HCT116 (cell line): ENCODE data around the gene TAF4. TPM values are rescaled to one million over a fixed set of nuclear protein-coding genes. Genes with fewer than 3 reads are reported as not detected.

ENCODE experiments used
- ATAC-seq: fragments of 200-7000 bp; cut with Tn5 transposase; 2 replicates; pipeline ENCODE4 v1.9.1; 2020; ENCODE audit warnings: mild to moderate bottlenecking, moderate library complexity
- BruUV-seq: library from RNA; stranded (reverse); fragments of 400-500 nt; replicated peaks from 2 replicates; lab custom pipeline; 2021; lab: Mats Ljungman, UMichigan
- CTCF ChIA-PET: fragments of 300-600 bp; sonication (Branson Sonifier 250); formaldehyde crosslinking; loops from one replicate; lab custom pipeline; 2021; ENCODE audit warnings: antibody characterized with exemption; lab: Charles Lee
- POLR2A ChIA-PET: fragments of 300-600, 350-600 bp; sonication (Branson Sonifier 250); formaldehyde crosslinking; loops from one replicate; lab custom pipeline; 2021; ENCODE audit warnings: antibody characterized with exemption; lab: Charles Lee
- RAD21 ChIA-PET, 2 experiments: fragments of 300-600 bp; sonication (Branson Sonifier 250); formaldehyde crosslinking; loops; one replicate each; lab custom pipeline; 2023; ENCODE audit warnings: low total read pairs in 2 of 2; ENCODE audit not compliant: uncharacterized antibody in 2 of 2, unreplicated experiment in 2 of 2, low non-redundant PET in 1 of 2; lab: Charles Lee
- DNase-seq: peaks from one replicate; pipeline ENCODE4 v3.0.0-alpha.2; 2010; ENCODE audit warnings: low read depth, low spot score
- H2AFZ ChIP-seq: fragments of 200-600 bp; shearing (Covaris generic), sonication (generic); 2 replicates; pipeline ENCODE4 v1.6.1; 2017; ENCODE audit warnings: low read depth, mixed run types, mixed read lengths, antibody characterized with exemption, low read length; ENCODE audit not compliant: poor library complexity, severe bottlenecking
- H3K27ac ChIP-seq: 2 replicates; pipeline ENCODE4 v1.5.1; 2012; ENCODE audit warnings: low read depth, low read length
- H3K27me3 ChIP-seq: fragments of 200-600 bp; sonication (generic); 2 replicates; pipeline ENCODE4 v1.6.1; 2016; ENCODE audit warnings: mixed run types, low read length, mixed read lengths; ENCODE audit not compliant: insufficient read depth
- H3K36me3 ChIP-seq, 2 experiments: fragments of 200-500 bp in 1 of 2; fragments of 200-600 bp in 1 of 2; sonication (Bioruptor generic) in 1 of 2; sonication (generic) in 1 of 2; 2 replicates each; pipeline versions ENCODE4 v1.5.1 to v1.6.1; 2014 to 2016; ENCODE audit warnings: low read length in 2 of 2, inconsistent platforms in 1 of 2, mixed read lengths in 1 of 2, mixed run types in 1 of 2; ENCODE audit not compliant: insufficient read depth in 2 of 2, control insufficient read depth in 1 of 2
- H3K4me1 ChIP-seq, 2 experiments: fragments of 200-600 bp in 1 of 2; sonication (generic) in 1 of 2; 2 replicates each; pipeline versions ENCODE4 v1.5.1 to v1.6.1; 2012 to 2017; ENCODE audit warnings: low read length in 2 of 2, inconsistent platforms in 1 of 2, mild to moderate bottlenecking in 1 of 2, mixed read lengths in 1 of 2, mixed run types in 1 of 2, moderate library complexity in 1 of 2; ENCODE audit not compliant: insufficient read depth in 2 of 2, control insufficient read depth in 1 of 2
- H3K4me2 ChIP-seq: fragments of 200-600 bp; sonication (generic); 2 replicates; pipeline ENCODE4 v1.6.1; 2017; ENCODE audit warnings: mixed run types, low read length, mixed read lengths
- H3K4me3 ChIP-seq, 2 experiments: fragments of 200-600 bp in 1 of 2; sonication (generic) in 1 of 2; replicated peaks in 1 of 2; 2 replicates each; pipeline ENCODE4 v1.5.1; 2011 to 2016; ENCODE audit warnings: low read length in 2 of 2, control low read depth in 1 of 2, low read depth in 1 of 2, mild to moderate bottlenecking in 1 of 2, mixed read lengths in 1 of 2, mixed run types in 1 of 2
- H3K79me2 ChIP-seq: fragments of 200-600 bp; sonication (generic); 2 replicates; pipeline ENCODE4 v1.6.1; 2017; ENCODE audit warnings: mild to moderate bottlenecking, mixed run types, low read length, moderate library complexity, mixed read lengths; ENCODE audit not compliant: insufficient read depth
- H3K9ac ChIP-seq: fragments of 200-600 bp; sonication (generic); 2 replicates; pipeline ENCODE4 v1.6.1; 2016; ENCODE audit warnings: low read length, mixed read lengths
- H3K9me2 ChIP-seq: fragments of 200-600 bp; sonication (generic), shearing (Covaris generic); 2 replicates; pipeline ENCODE4 v1.6.1; 2017; ENCODE audit warnings: mixed run types, mild to moderate bottlenecking, moderate library complexity; ENCODE audit not compliant: insufficient read depth
- H3K9me3 ChIP-seq, 2 experiments: fragments of 200-500 bp in 1 of 2; fragments of 200-600 bp in 1 of 2; sonication (Bioruptor generic) in 1 of 2; sonication (generic) in 1 of 2; 2 replicates each; pipeline ENCODE4 v1.6.1; 2014 to 2017; ENCODE audit warnings: low read length in 2 of 2, mixed read lengths in 2 of 2, inconsistent platforms in 1 of 2, low read depth in 1 of 2, mild to moderate bottlenecking in 1 of 2, mixed run types in 1 of 2, moderate library complexity in 1 of 2; ENCODE audit not compliant: control insufficient read depth in 1 of 2, insufficient read depth in 1 of 2
- H4K20me1 ChIP-seq: fragments of 200-600 bp; sonication (generic), shearing (Covaris generic); 2 replicates; pipeline ENCODE4 v1.6.1; 2017; ENCODE audit warnings: mixed run types, mild to moderate bottlenecking, moderate library complexity; ENCODE audit not compliant: insufficient read depth
- ATF3 ChIP-seq: IDR thresholded peaks from 2 replicates; pipeline ENCODE4 v1.6.1; 2012
- CBX3 ChIP-seq: IDR thresholded peaks from 2 replicates; pipeline ENCODE4 v1.6.1; 2012; ENCODE audit warnings: low read depth
- CEBPB ChIP-seq: IDR thresholded peaks from 2 replicates; pipeline ENCODE4 v1.6.1; 2012; ENCODE audit warnings: low read depth
- CTCF ChIP-seq, 3 experiments: fragments of 200-600 bp in 1 of 3; sonication (generic) in 1 of 3; IDR thresholded peaks in 2 of 3; conservative IDR thresholded peaks in 1 of 3; 2 replicates each; pipeline ENCODE4 v1.5.1; 2012 to 2017; ENCODE audit warnings: low read depth in 2 of 3, low read length in 2 of 3, antibody characterized with exemption in 1 of 3, borderline replicate concordance in 1 of 3, control low read depth in 1 of 3, mild to moderate bottlenecking in 1 of 3, mixed read lengths in 1 of 3, mixed run types in 1 of 3, moderate library complexity in 1 of 3; ENCODE audit not compliant: insufficient read depth in 1 of 3
- EGR1 ChIP-seq: IDR thresholded peaks from 2 replicates; pipeline ENCODE4 v1.6.1; 2012; ENCODE audit warnings: low read depth
- EZH2 ChIP-seq: fragments of 200-600 bp; sonication (generic); IDR thresholded peaks from 2 replicates; pipeline ENCODE4 v1.6.1; 2017; ENCODE audit warnings: antibody characterized with exemption, mixed run types
- EZH2phosphoT487 ChIP-seq: fragments of 200-600 bp; IDR thresholded peaks from 2 replicates; pipeline ENCODE4 v1.6.1; 2018; ENCODE audit warnings: antibody characterized with exemption, borderline replicate concordance
- REST ChIP-seq: IDR thresholded peaks from 2 replicates; pipeline ENCODE4 v1.6.1; 2012; ENCODE audit warnings: low read depth
- SIN3A ChIP-seq: IDR thresholded peaks from 2 replicates; pipeline ENCODE4 v1.6.1; 2012; ENCODE audit warnings: low read depth
- SP1 ChIP-seq: IDR thresholded peaks from 2 replicates; pipeline ENCODE4 v1.6.1; 2012; ENCODE audit warnings: low read depth
- SRF ChIP-seq: IDR thresholded peaks from 2 replicates; pipeline ENCODE4 v1.6.1; 2012; ENCODE audit warnings: low read depth
- ZBTB33 ChIP-seq: IDR thresholded peaks from 2 replicates; pipeline ENCODE4 v1.6.1; 2011; ENCODE audit warnings: mild to moderate bottlenecking, low read length, moderate library complexity; ENCODE audit not compliant: insufficient replicate concordance; ENCODE audit errors: extremely low read depth
- ZFX ChIP-seq: fragments of 450-650 bp; IDR thresholded peaks from 2 replicates; pipeline ENCODE4 v1.6.1; 2017
- ZNF274 ChIP-seq: fragments of 200-500 bp; sonication (Bioruptor generic); IDR thresholded peaks from 2 replicates; pipeline ENCODE4 v1.6.1; 2014; ENCODE audit warnings: mild to moderate bottlenecking, low read depth, low read length, inconsistent platforms
- intact Hi-C: fragments of 100-400 bp; cut with micrococcal nuclease; formaldehyde crosslinking; loops from 2 replicates; pipeline ENCODE4 v1.10.0; 2022
- total RNA-seq: library from RNA; stranded (reverse); gene quantifications from one replicate; pipeline ENCODE4 v1.2.1, GENCODE V29; 2021; ENCODE audit not compliant: unreplicated experiment

The TAF4 gene
- total RNA-seq, 1 experiment from 2014 or later = 26.8 TPM

GRCh38 chr20:62019144-62019805 lies 46.4 kb downstream of the TAF4 start:
- Histone ChIP-seq H3K36me3 (no peaks in the 10 kb centered on the region), H3K27ac (no peak overlapping the region), H3K4me2 (no peak overlapping the region), H3K79me2 (peaks cover 88% of the 10 kb centered on the region), H3K27me3 (no peaks in the 10 kb centered on the region), H3K4me3 (no peak overlapping the region), H3K4me1 (no peaks in the 10 kb centered on the region), H3K9me3 (no peaks in the 10 kb centered on the region), H2AFZ (no peak overlapping the region), H3K9ac (no peak overlapping the region), H3K9me2 (no peaks in the 10 kb centered on the region), H4K20me1 (0 out of 2 replicates have a peak, but pooled peaks cover 4% of the 10 kb centered on the region)
- DNase-seq = no peak
- no TSS peak for BruUV-seq
- ATAC-seq = no peak
- CTCF ChIA-PET = no interaction called here
- no peak for TF ChIP-seq ZFX
- TF ChIP-seq ATF3 = no peak
- no peak for TF ChIP-seq ZNF274
- no peak for TF ChIP-seq REST
- TF ChIP-seq SIN3A = no peak
- no peak for TF ChIP-seq CBX3
- no peak for TF ChIP-seq CEBPB
- TF ChIP-seq SRF = no peak
- no peak for TF ChIP-seq EZH2
- TF ChIP-seq SP1 = no peak
- no peak for TF ChIP-seq CTCF (IDR thresholded peaks at IDR 0.05 in 2 of 3, conservative IDR thresholded peaks at IDR 0.05 in 1 of 3; ENCODE audit: borderline replicate concordance in 1 of 3, insufficient read depth in 1 of 3, low read depth in 2 of 3, low read length in 2 of 3)
- no peak for TF ChIP-seq EZH2phosphoT487
- no peak for TF ChIP-seq ZBTB33
- no peak for TF ChIP-seq EGR1
- POLR2A ChIA-PET = no interaction called here
- intact Hi-C loops = no loop called here
- RAD21 ChIA-PET = no interaction called here
